Measurements from ENCODE around the gene CCR3.

The CCR3 gene

GRCh38 chr3:46276497-46277099 is 34.3 kb downstream of the CCR3 start:
- peak; percentile 74 for DNase-seq

GRCh38 chr3:46277476-46277875 is 35.2 kb downstream of the CCR3 start:
- no peak for DNase-seq

- no peak for DNase-seq
These were observed 36.8 kb downstream of the CCR3 start for GRCh38 chr3:46278816-46279672.

- no peak for DNase-seq
These were observed 38.0 kb downstream of the CCR3 start for GRCh38 chr3:46280105-46280797.

- DNase-seq = no peak
These were observed 39.3 kb downstream of the CCR3 start for GRCh38 chr3:46281551-46281950.

- no peak for DNase-seq
These were observed 39.8 kb downstream of the CCR3 start for GRCh38 chr3:46282041-46282440.

GRCh38 chr3:46282696-46283095 is 40.4 kb downstream of the CCR3 start:
- no peak for DNase-seq

GRCh38 chr3:46283881-46284450 is 41.7 kb downstream of the CCR3 start:
- no peak for DNase-seq

- no peak for DNase-seq
These were observed 42.9 kb downstream of the CCR3 start for GRCh38 chr3:46284981-46285683.

- DNase-seq = no peak
These were observed 43.8 kb downstream of the CCR3 start for GRCh38 chr3:46285931-46286619.

GRCh38 chr3:46286947-46287565 is 44.8 kb downstream of the CCR3 start:
- DNase-seq = no peak

- no peak for DNase-seq
These were observed 47.3 kb downstream of the CCR3 start for GRCh38 chr3:46289551-46289950.

- no peak for DNase-seq
These were observed 47.7 kb downstream of the CCR3 start for GRCh38 chr3:46289966-46290365.

GRCh38 chr3:46291046-46291445 is 48.8 kb downstream of the CCR3 start:
- DNase-seq = no peak

GRCh38 chr3:46293035-46293724 is 50.9 kb downstream of the CCR3 start:
- DNase-seq = no peak

- DNase-seq = peak; percentile 59
These were observed 52.0 kb downstream of the CCR3 start for GRCh38 chr3:46293991-46294833.

GRCh38 chr3:46296826-46297225 is 54.6 kb downstream of the CCR3 start:
- no peak for DNase-seq

- DNase-seq = no peak
These were observed 55.6 kb downstream of the CCR3 start for GRCh38 chr3:46297658-46298423.

GRCh38 chr3:46298871-46299607 is 56.8 kb downstream of the CCR3 start:
- DNase-seq = no peak

Data from stimulated activated CD4-positive, alpha-beta T cell treated with anti-CD3 and anti-CD28 coated beads, Interleukin-12 subunit alpha, Interleukin-12 subunit beta, amount 100 ng/mL, for 4 hours (primary cell).